Measurements from ENCODE around the gene ARSG. TPM values are rescaled to one million over a fixed set of nuclear protein-coding genes. Genes with fewer than 3 reads are reported as not detected.

ARSG gene
- total and polyA plus RNA-seq, 2 of the 13 experiments (the other 11 are each of a cell fraction or from before 2014, with no cell fraction given): 3.7 to 15.2 TPM

- H3K9ac ChIP-seq (ENCODE audit: insufficient read depth, low read depth, low read length): no peak overlapping the region
- 95% methylated on average over 7 of the region's 7 CpGs for WGBS (ENCODE audit: low lambda C conversion rate)
- in situ Hi-C loops (cut with HindIII; ENCODE audit: extremely low pct_ligation_motif_present, low pct_unique_long_range_greater_than_20kb) (loop anchor here (25.0 kb wide), 1 partner anchor 467 kb away; no protein-coding TSS in a partner anchor), intact Hi-C loops (cut with micrococcal nuclease; ENCODE audit: unreplicated experiment) (no loop called here)
- H3K9me3 ChIP-seq (ENCODE audit: low read length): no peaks in the 10 kb centered on the region
- POLR2A ChIA-PET: no interaction called here
- peaks cover 3% of the 10 kb centered on the region for H3K79me2 ChIP-seq (ENCODE audit: insufficient read depth, low read length)
- H3K27me3 ChIP-seq (ENCODE audit: control insufficient read depth in 1 of 2, insufficient read depth in 2 of 2, low read length in 2 of 2): peaks cover 0 to under 1% of the 10 kb centered on the region in 2 experiments; a peak in 1 of 5 replicates
- ATAC-seq (no peak), DNase-seq (ENCODE audit: low spot score) (no peak), FAIRE-seq (no peak)
- H3K4me3 ChIP-seq (replicated peaks in 1 of 3; ENCODE audit: insufficient read depth in 1 of 3, low read depth in 2 of 3, low read length in 3 of 3): no peak overlapping the region
- no peak overlapping the region for H3K4me2 ChIP-seq (ENCODE audit: low read depth, low read length)
- BruUV-seq (replicated peaks): no TSS peak
- no peaks in the 10 kb centered on the region for H3K36me3 ChIP-seq (replicated peaks in 1 of 2; ENCODE audit: control insufficient read depth in 1 of 2, insufficient read depth in 2 of 2, low read length in 2 of 2)
- peaks cover 49% of the 10 kb centered on the region for H3K4me1 ChIP-seq (ENCODE audit: insufficient read depth, low read length)
- H2AFZ ChIP-seq (ENCODE audit: low read length): no peak overlapping the region
- CTCF ChIA-PET (ENCODE audit: low intra/inter-chr PET ratio, low total read pairs): no interaction called here
- no peaks in the 10 kb centered on the region for H4K20me1 ChIP-seq (ENCODE audit: insufficient read depth, low read length)
- no peak overlapping the region for H3K27ac ChIP-seq (ENCODE audit: extremely low read length, insufficient read depth, low read length)
- no peak for TF ChIP-seq FOXO4 (CRISPR knock-in tag; conservative IDR thresholded peaks at IDR 0.05)
- TF ChIP-seq ZMYM3 (CRISPR knock-in tag; IDR thresholded peaks at IDR 0.05): no peak
- no peak for TF ChIP-seq KMT2B (CRISPR knock-in tag; IDR thresholded peaks at IDR 0.05)
- no peak for TF ChIP-seq NONO (IDR thresholded peaks at IDR 0.05)
- TF ChIP-seq NONO (CRISPR knock-in tag; conservative IDR thresholded peaks at IDR 0.05): no peak
- no peak for TF ChIP-seq CEBPZ (IDR thresholded peaks at IDR 0.05; ENCODE audit: low read length)
- TF ChIP-seq ZNF335 (CRISPR knock-in tag; IDR thresholded peaks at IDR 0.05): no peak
- no peak for TF ChIP-seq ZKSCAN5 (CRISPR knock-in tag; IDR thresholded peaks at IDR 0.05)
- TF ChIP-seq MEF2D (CRISPR knock-in tag; IDR thresholded peaks at IDR 0.05): no peak
- no peak for TF ChIP-seq BHLHE40 (IDR thresholded peaks at IDR 0.05; ENCODE audit: low read length)
- TF ChIP-seq ZNF282 (IDR thresholded peaks at IDR 0.05; ENCODE audit: partially characterized antibody): no peak
Observed at GRCh38 chr17:68295086-68295485, 3.8 kb downstream of the ARSG start.
